Naive thymus-derived CD4-positive, alpha-beta T cell (primary cell): ENCODE results near the gene AMELX. TPM values are rescaled to one million over a fixed set of nuclear protein-coding genes. Genes with fewer than 3 reads are reported as not detected.

ENCODE experiments used
- microRNA-seq: library from miRNA; unstranded; fragments of <30 nt; microRNA quantifications from one replicate; pipeline ENCODE4 v1.2.0, GENCODE V29; 2022; ENCODE audit warnings: borderline microRNAs expressed
- polyA plus RNA-seq, 2 donors: library from polyadenylated mRNA; unstranded; fragments of 300-500 nt; fragmentation: Illumina TruSeq; gene quantifications; one replicate each; pipeline ENCODE4 v1.2.3, GENCODE V29; 2021
- total RNA-seq, 6 experiments: library from RNA in 5 of 6; stranded (reverse) in 5 of 6; gene quantifications; 1 replicate in 5 of 6; 2 replicates in 1 of 6; pipeline ENCODE4 v1.2.3 and lab custom pipeline; 2021 to 2026

Gene AMELX
- total and polyA plus RNA-seq, 7 experiments from 2014 or later: not detected

Small RNAs within 50 kb of the gene (microRNA-seq; reads per million reads assigned to microRNA genes)
- gene MIR548AX: not detected

Other genes starting within 250 kb of the AMELX start
- 10 to 100 TPM in 4 of 5 experiments, 1 to 10 TPM in 1; 5.6 to 19.9 (median 13.3) TPM for gene HCCS, start 182.1 kb upstream of the AMELX start, total RNA-seq
- gene HCCS, start 182.1 kb upstream of the AMELX start, polyA plus RNA-seq: 10 to 100 TPM; 15.5 to 20.4 TPM